H9 (cell line): ENCODE measurements around the gene DDAH2. TPM values are rescaled to one million over a fixed set of nuclear protein-coding genes. Genes with fewer than 3 reads are reported as not detected.

Source experiments
- DNase-seq: peaks from one replicate; pipeline ENCODE4 v3.0.0-alpha.2; 2017
- H2AFZ ChIP-seq: one replicate; pipeline ENCODE4 v1.6.1; 2013; ENCODE audit warnings: mild to moderate bottlenecking, low read length, control low read depth, moderate library complexity
- H2AK5ac ChIP-seq: 2 replicates; pipeline ENCODE4 v1.6.1; 2013; ENCODE audit warnings: low read length, control low read depth, mixed read lengths; ENCODE audit not compliant: insufficient read length
- H2BK120ac ChIP-seq: one replicate; pipeline ENCODE4 v1.6.1; 2013; ENCODE audit warnings: low read depth, mild to moderate bottlenecking, low read length, control low read depth, inconsistent platforms; ENCODE audit not compliant: poor library complexity, severe bottlenecking
- H2BK12ac ChIP-seq: 2 replicates; pipeline ENCODE4 v1.6.1; 2013; ENCODE audit warnings: low read length, control low read depth, mixed read lengths, low read depth; ENCODE audit not compliant: insufficient read length
- H2BK15ac ChIP-seq: 2 replicates; pipeline ENCODE4 v1.6.1; 2013; ENCODE audit warnings: low read depth, low read length, control low read depth
- H2BK20ac ChIP-seq: one replicate; pipeline ENCODE4 v1.6.1; 2013; ENCODE audit warnings: low read depth, mild to moderate bottlenecking, low read length, control low read depth, inconsistent platforms; ENCODE audit not compliant: poor library complexity, severe bottlenecking
- H2BK5ac ChIP-seq: 2 replicates; pipeline ENCODE4 v1.6.1; 2013; ENCODE audit warnings: low read length, control low read depth, mixed read lengths; ENCODE audit not compliant: insufficient read length
- H3K14ac ChIP-seq: 2 replicates; pipeline ENCODE4 v1.6.1; 2013; ENCODE audit warnings: low read length, control low read depth; ENCODE audit not compliant: insufficient read depth
- H3K18ac ChIP-seq: 2 replicates; pipeline ENCODE4 v1.6.1; 2013; ENCODE audit warnings: low read depth, mild to moderate bottlenecking, mixed read lengths, low read length, control low read depth; ENCODE audit not compliant: insufficient read length
- H3K23ac ChIP-seq: 2 replicates; pipeline ENCODE4 v1.6.1; 2013; ENCODE audit warnings: low read length, control low read depth, mixed read lengths, low read depth; ENCODE audit not compliant: insufficient read length
- H3K23me2 ChIP-seq: 2 replicates; pipeline ENCODE4 v1.6.1; 2013; ENCODE audit warnings: low read depth, mild to moderate bottlenecking, mixed read lengths, low read length, control low read depth; ENCODE audit not compliant: insufficient read length, poor library complexity, severe bottlenecking
- H3K27ac ChIP-seq: 2 replicates; pipeline ENCODE4 v1.5.1; 2013; ENCODE audit warnings: low read length, control low read depth, mixed read lengths, low read depth; ENCODE audit not compliant: insufficient read length
- H3K27me3 ChIP-seq: 2 replicates; pipeline ENCODE4 v1.6.1; 2013; ENCODE audit warnings: low read length, control low read depth, inconsistent platforms; ENCODE audit not compliant: insufficient read depth
- H3K4ac ChIP-seq: 2 replicates; pipeline ENCODE4 v1.6.1; 2013; ENCODE audit warnings: low read depth, mild to moderate bottlenecking, control low read depth, inconsistent platforms, low read length, moderate library complexity
- H3K4me1 ChIP-seq: 2 replicates; pipeline ENCODE4 v1.6.1; 2013; ENCODE audit warnings: low read length, control low read depth, inconsistent platforms; ENCODE audit not compliant: insufficient read depth
- H3K4me2 ChIP-seq: 2 replicates; pipeline ENCODE4 v1.6.1; 2013; ENCODE audit warnings: low read length, control low read depth, mixed read lengths; ENCODE audit not compliant: insufficient read length, insufficient read depth
- H3K56ac ChIP-seq: 2 replicates; pipeline ENCODE4 v1.6.1; 2013; ENCODE audit warnings: low read depth, mild to moderate bottlenecking, mixed read lengths, low read length, control low read depth; ENCODE audit not compliant: insufficient read length
- H3K79me1 ChIP-seq: 2 replicates; pipeline ENCODE4 v1.6.1; 2013; ENCODE audit warnings: low read depth, mild to moderate bottlenecking, moderate library complexity, low read length, control low read depth, inconsistent platforms; ENCODE audit not compliant: insufficient read depth, poor library complexity, severe bottlenecking
- H3K79me2 ChIP-seq: 2 replicates; pipeline ENCODE4 v1.6.1; 2013; ENCODE audit warnings: low read length, control low read depth, inconsistent platforms; ENCODE audit not compliant: insufficient read depth
- H3K9ac ChIP-seq: 2 replicates; pipeline ENCODE4 v1.6.1; 2013; ENCODE audit warnings: low read length, control low read depth, mixed read lengths; ENCODE audit not compliant: insufficient read length; ENCODE audit errors: extremely low read depth
- H3K9me3 ChIP-seq: one replicate; pipeline ENCODE4 v1.6.1; 2013; ENCODE audit warnings: low read depth, low read length, inconsistent platforms; ENCODE audit not compliant: control insufficient read depth
- H3T11ph ChIP-seq: one replicate; pipeline ENCODE4 v1.6.1; 2013; ENCODE audit warnings: mild to moderate bottlenecking, low read length, control low read depth, inconsistent platforms
- H4K20me1 ChIP-seq: one replicate; pipeline ENCODE4 v1.6.1; 2013; ENCODE audit not compliant: control insufficient read depth, insufficient read length, insufficient read depth
- H4K5ac ChIP-seq: 2 replicates; pipeline ENCODE4 v1.6.1; 2013; ENCODE audit warnings: low read depth, mild to moderate bottlenecking, mixed read lengths, low read length, control low read depth; ENCODE audit not compliant: insufficient read length
- H4K8ac ChIP-seq: replicated peaks from 2 replicates; pipeline ENCODE4 v1.6.1; 2013; ENCODE audit warnings: low read length, control low read depth, mixed read lengths, low read depth; ENCODE audit not compliant: insufficient read length
- H4K91ac ChIP-seq: 2 replicates; pipeline ENCODE4 v1.6.1; 2013; ENCODE audit warnings: low read depth, mild to moderate bottlenecking, moderate library complexity, mixed read lengths, low read length, control low read depth; ENCODE audit not compliant: insufficient read length
- H3K27ac Mint-ChIP-seq, 3 experiments: 2 replicates in 2 of 3; 3 replicates in 1 of 3; pipeline ENCODE4 v1.8.0; 2020 to 2021; ENCODE audit warnings: mixed read lengths in 3 of 3, mild to moderate bottlenecking in 1 of 3, moderate library complexity in 1 of 3
- H3K27me3 Mint-ChIP-seq: 2 replicates; pipeline ENCODE4 v1.8.0; 2021; ENCODE audit warnings: low read depth, mild to moderate bottlenecking, moderate library complexity, mixed read lengths
- H3K36me3 Mint-ChIP-seq, 3 experiments: 2 replicates in 2 of 3; 3 replicates in 1 of 3; pipeline ENCODE4 v1.8.0; 2020 to 2021; ENCODE audit warnings: low read depth in 3 of 3, mixed read lengths in 3 of 3; ENCODE audit not compliant: insufficient read depth in 1 of 3
- H3K4me1 Mint-ChIP-seq, 2 experiments: 2 replicates each; pipeline ENCODE4 v1.8.0; 2020; ENCODE audit warnings: mixed read lengths in 2 of 2
- H3K4me3 Mint-ChIP-seq, 2 experiments: 2 replicates in 1 of 2; 3 replicates in 1 of 2; pipeline ENCODE4 v1.8.0; 2020 to 2021; ENCODE audit warnings: mild to moderate bottlenecking in 2 of 2, mixed read lengths in 2 of 2, moderate library complexity in 1 of 2
- H3K9me3 Mint-ChIP-seq, 2 experiments: 2 replicates in 1 of 2; 3 replicates in 1 of 2; pipeline ENCODE4 v1.8.0; 2020; ENCODE audit warnings: mild to moderate bottlenecking in 2 of 2, mixed read lengths in 2 of 2, moderate library complexity in 1 of 2
- WGBS: extraction: QIAGEN DNeasy Blood & Tissue Kit; methylation state at CpG from one replicate; pipeline ENCODE4 v1.1.7; 2013; ENCODE audit warnings: missing lambda C conversion rate, low lambda C conversion rate, mixed read lengths; ENCODE audit not compliant: insufficient read length; ENCODE audit errors: extremely low coverage; 5-methylcytosine and 5-hydroxymethylcytosine counted together
- total RNA-seq: library from RNA; stranded (reverse); gene quantifications from 2 replicates; pipeline ENCODE4 v1.2.1, GENCODE V29; 2021
- TF ChIP-seq, protein P1 (sequence below): fragments of 200-600 bp; sonication (generic); conservative IDR thresholded peaks from 3 replicates; pipeline ENCODE4 v1.8.0; 2021; ENCODE audit warnings: antibody characterized with exemption, mild to moderate bottlenecking

DDAH2 gene
- total RNA-seq, 1 experiment from 2014 or later: 73.2 TPM

- no peak overlapping the region for H2BK15ac ChIP-seq
- H3K27me3 ChIP-seq: no peaks in the 10 kb centered on the region
- H2AK5ac ChIP-seq: no peak overlapping the region
- H3K18ac ChIP-seq: no peak overlapping the region
- Mint-ChIP-seq H3K9me3 (no peaks in the 10 kb centered on the region), H3K27me3 (peaks cover 8% of the 10 kb centered on the region), H3K36me3 (no peaks in the 10 kb centered on the region), H3K27ac (peak overlapping the region in 1 of 3 experiments; percentile 31; a peak in 1 of 7 replicates), H3K4me3 (no peak overlapping the region; a peak in 1 of 5 replicates), H3K4me1 (peaks cover 44 to 55% of the 10 kb centered on the region in 2 experiments)
- no peak overlapping the region for H4K5ac ChIP-seq
- no peak overlapping the region for H3T11ph ChIP-seq
- H2AFZ ChIP-seq: no peak overlapping the region
- H3K9me3 ChIP-seq: no peaks in the 10 kb centered on the region
- H3K14ac ChIP-seq: 0 out of 2 replicates have a peak overlapping the region, but pooled peaks have one; percentile 64
- no peaks in the 10 kb centered on the region for H3K79me1 ChIP-seq
- H3K56ac ChIP-seq: no peak overlapping the region
- no peak overlapping the region for H3K4ac ChIP-seq
- peaks cover 5% of the 10 kb centered on the region; the same call in 1 of the 2 replicates for H3K4me1 ChIP-seq
- H2BK5ac ChIP-seq: no peak overlapping the region
- no peak overlapping the region for H3K23ac ChIP-seq
- no peak overlapping the region for H2BK20ac ChIP-seq
- no peaks in the 10 kb centered on the region for H4K20me1 ChIP-seq
- no peak overlapping the region for H4K8ac ChIP-seq
- no peaks in the 10 kb centered on the region for H3K79me2 ChIP-seq
- H4K91ac ChIP-seq: no peak overlapping the region
- peak overlapping the region; percentile 15 for H2BK12ac ChIP-seq
- no peak for DNase-seq
- TF ChIP-seq, protein P1, sequence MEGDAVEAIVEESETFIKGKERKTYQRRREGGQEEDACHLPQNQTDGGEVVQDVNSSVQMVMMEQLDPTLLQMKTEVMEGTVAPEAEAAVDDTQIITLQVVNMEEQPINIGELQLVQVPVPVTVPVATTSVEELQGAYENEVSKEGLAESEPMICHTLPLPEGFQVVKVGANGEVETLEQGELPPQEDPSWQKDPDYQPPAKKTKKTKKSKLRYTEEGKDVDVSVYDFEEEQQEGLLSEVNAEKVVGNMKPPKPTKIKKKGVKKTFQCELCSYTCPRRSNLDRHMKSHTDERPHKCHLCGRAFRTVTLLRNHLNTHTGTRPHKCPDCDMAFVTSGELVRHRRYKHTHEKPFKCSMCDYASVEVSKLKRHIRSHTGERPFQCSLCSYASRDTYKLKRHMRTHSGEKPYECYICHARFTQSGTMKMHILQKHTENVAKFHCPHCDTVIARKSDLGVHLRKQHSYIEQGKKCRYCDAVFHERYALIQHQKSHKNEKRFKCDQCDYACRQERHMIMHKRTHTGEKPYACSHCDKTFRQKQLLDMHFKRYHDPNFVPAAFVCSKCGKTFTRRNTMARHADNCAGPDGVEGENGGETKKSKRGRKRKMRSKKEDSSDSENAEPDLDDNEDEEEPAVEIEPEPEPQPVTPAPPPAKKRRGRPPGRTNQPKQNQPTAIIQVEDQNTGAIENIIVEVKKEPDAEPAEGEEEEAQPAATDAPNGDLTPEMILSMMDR: no peak
- no peak overlapping the region for H3K27ac ChIP-seq
- WGBS: no CpG with 5 or more reads among the region's 4 CpGs
- H3K23me2 ChIP-seq: no peaks in the 10 kb centered on the region
- no peak overlapping the region for H3K4me2 ChIP-seq
- H2BK120ac ChIP-seq: no peak overlapping the region
- H3K9ac ChIP-seq: no peak overlapping the region
These were observed 15.6 kb downstream of the DDAH2 start for GRCh38 chr6:31713465-31713864.
